H1 (cell line): ENCODE data around the gene RICTOR. TPM values are rescaled to one million over a fixed set of nuclear protein-coding genes. Genes with fewer than 3 reads are reported as not detected.

Source experiments
- CTCF ChIA-PET: fragments of 300-600 bp; sonication (Branson Sonifier 250); formaldehyde crosslinking; loops from one replicate; lab custom pipeline; 2021; ENCODE audit not compliant: partially characterized antibody; lab: Charles Lee
- POLR2A ChIA-PET: fragments of 300-600 bp; sonication (Branson Sonifier 250); formaldehyde crosslinking; loops from one replicate; lab custom pipeline; 2021; ENCODE audit warnings: inconsistent platforms; ENCODE audit not compliant: partially characterized antibody; lab: Charles Lee
- DNase-seq, 2 experiments: peaks; one replicate each; pipeline versions ENCODE4 v3.0.0 to v3.0.0-alpha.2; 2010 to 2022; ENCODE audit warnings: low spot score in 2 of 2, low read depth in 1 of 2, mixed read lengths in 1 of 2
- FAIRE-seq: peaks from 2 replicates; lab custom pipeline; 2011; peaks lifted over from hg19 to GRCh38; lab: Jason Lieb, UNC
- H2AFZ ChIP-seq: 2 replicates; pipeline ENCODE4 v1.8.1; 2012; ENCODE audit warnings: low read length, inconsistent platforms
- H2AK5ac ChIP-seq: 2 replicates; pipeline ENCODE4 v1.6.1; 2013; ENCODE audit warnings: low read depth, low read length
- H2BK120ac ChIP-seq: replicated peaks from 2 replicates; pipeline ENCODE3; 2013; ENCODE audit warnings: low read depth, low read length, inconsistent platforms
- H2BK12ac ChIP-seq: 2 replicates; pipeline ENCODE4 v1.6.1; 2013; ENCODE audit warnings: low read depth, low read length
- H2BK15ac ChIP-seq: 2 replicates; pipeline ENCODE4 v1.6.1; 2013; ENCODE audit warnings: low read length
- H2BK20ac ChIP-seq: 2 replicates; pipeline ENCODE4 v1.6.1; 2013; ENCODE audit warnings: low read length
- H2BK5ac ChIP-seq: 2 replicates; pipeline ENCODE4 v1.6.1; 2013; ENCODE audit warnings: low read depth, low read length
- H3K14ac ChIP-seq: 2 replicates; pipeline ENCODE4 v1.6.1; 2013; ENCODE audit warnings: inconsistent platforms; ENCODE audit not compliant: insufficient read length
- H3K18ac ChIP-seq: 2 replicates; pipeline ENCODE4 v1.6.1; 2013; ENCODE audit warnings: low read length; ENCODE audit errors: extremely low read depth
- H3K23ac ChIP-seq: 2 replicates; pipeline ENCODE4 v1.6.1; 2013; ENCODE audit warnings: inconsistent platforms; ENCODE audit not compliant: insufficient read length
- H3K23me2 ChIP-seq: 2 replicates; pipeline ENCODE4 v1.6.1; 2013; ENCODE audit warnings: low read depth, low read length
- H3K27ac ChIP-seq: 2 replicates; pipeline ENCODE4 v1.6.1; 2011; ENCODE audit warnings: low read depth, low read length, inconsistent platforms
- H3K27me3 ChIP-seq, 4 experiments: replicated peaks in 1 of 4; 1 replicate in 1 of 4; 2 replicates in 3 of 4; pipeline versions ENCODE4 v1.6.1 to v1.8.1; 2011 to 2013; ENCODE audit warnings: low read length in 3 of 4, mild to moderate bottlenecking in 3 of 4, inconsistent platforms in 2 of 4, mixed read lengths in 2 of 4, moderate library complexity in 1 of 4; ENCODE audit not compliant: control insufficient read depth in 3 of 4, insufficient read depth in 3 of 4; ENCODE audit errors: extremely low read depth in 1 of 4
- H3K36me3 ChIP-seq, 4 experiments: 2 replicates each; pipeline versions ENCODE4 v1.6.1 to v1.8.1; 2011 to 2013; ENCODE audit warnings: mild to moderate bottlenecking in 4 of 4, low read length in 3 of 4, moderate library complexity in 2 of 4, control low read depth in 1 of 4, inconsistent platforms in 1 of 4; ENCODE audit not compliant: insufficient read depth in 4 of 4, control insufficient read depth in 2 of 4
- H3K4ac ChIP-seq: replicated peaks from 2 replicates; pipeline ENCODE3; 2013; ENCODE audit warnings: low read length, low read depth, mixed read lengths, inconsistent platforms; ENCODE audit not compliant: insufficient read length
- H3K4me1 ChIP-seq, 4 experiments: replicated peaks in 1 of 4; 1 replicate in 1 of 4; 2 replicates in 3 of 4; pipeline versions ENCODE4 v1.6.1 to v1.8.1; 2011 to 2013; ENCODE audit warnings: low read length in 3 of 4, inconsistent platforms in 2 of 4, mixed read lengths in 1 of 4; ENCODE audit not compliant: insufficient read depth in 4 of 4, control insufficient read depth in 3 of 4
- H3K4me2 ChIP-seq, 2 experiments: 2 replicates each; pipeline versions ENCODE4 v1.6.1 to v1.8.1; 2011 to 2013; ENCODE audit warnings: low read depth in 2 of 2, low read length in 2 of 2, control low read depth in 1 of 2, inconsistent platforms in 1 of 2, mild to moderate bottlenecking in 1 of 2; ENCODE audit not compliant: insufficient read depth in 1 of 2
- H3K4me3 ChIP-seq, 4 experiments: fragments of 200-600, 300-600 bp in 1 of 4; sonication (generic), shearing (Covaris generic), sonication (Bioruptor Twin) in 1 of 4; 2 replicates each; pipeline versions ENCODE4 v1.5.1 to v1.8.1; 2011 to 2016; ENCODE audit warnings: low read length in 4 of 4, low read depth in 3 of 4, control low read depth in 2 of 4, inconsistent platforms in 2 of 4, mild to moderate bottlenecking in 2 of 4, mixed read lengths in 1 of 4, moderate library complexity in 1 of 4; ENCODE audit not compliant: insufficient read depth in 2 of 4; ENCODE audit errors: extremely low read depth in 1 of 4
- H3K56ac ChIP-seq: replicated peaks from 2 replicates; pipeline ENCODE3; 2013; ENCODE audit warnings: low read depth, mild to moderate bottlenecking, mixed read lengths, low read length, inconsistent platforms; ENCODE audit not compliant: insufficient read length
- H3K79me1 ChIP-seq: 2 replicates; pipeline ENCODE4 v1.6.1; 2013; ENCODE audit warnings: low read depth, low read length, control low read depth
- H3K79me2 ChIP-seq, 2 experiments: 2 replicates each; pipeline versions ENCODE4 v1.6.1 to v1.8.1; 2012 to 2013; ENCODE audit warnings: low read length in 2 of 2, mild to moderate bottlenecking in 2 of 2, inconsistent platforms in 1 of 2; ENCODE audit not compliant: insufficient read depth in 2 of 2, control insufficient read depth in 1 of 2
- H3K9ac ChIP-seq, 4 experiments: replicated peaks in 1 of 4; 1 replicate in 1 of 4; 2 replicates in 3 of 4; pipeline versions ENCODE4 v1.6.1 to v1.8.1; 2011 to 2013; ENCODE audit warnings: low read depth in 3 of 4, low read length in 3 of 4, control low read depth in 2 of 4, mild to moderate bottlenecking in 2 of 4, moderate library complexity in 2 of 4, inconsistent platforms in 1 of 4; ENCODE audit errors: extremely low read depth in 1 of 4
- H3K9me3 ChIP-seq, 2 experiments: 2 replicates each; pipeline versions ENCODE4 v1.6.1 to v1.8.1; 2012 to 2013; ENCODE audit warnings: mild to moderate bottlenecking in 2 of 2, moderate library complexity in 2 of 2, control low read depth in 1 of 2, inconsistent platforms in 1 of 2, low read depth in 1 of 2, low read length in 1 of 2, mixed read lengths in 1 of 2; ENCODE audit not compliant: insufficient read depth in 2 of 2
- H4K20me1 ChIP-seq, 2 experiments: replicated peaks in 1 of 2; 2 replicates each; pipeline versions ENCODE3 to v1.8.1; 2011 to 2013; ENCODE audit warnings: inconsistent platforms in 2 of 2, low read length in 2 of 2, mild to moderate bottlenecking in 1 of 2; ENCODE audit not compliant: insufficient read depth in 2 of 2, control insufficient read depth in 1 of 2
- H4K5ac ChIP-seq: 2 replicates; pipeline ENCODE4 v1.6.1; 2013; ENCODE audit warnings: low read length, low read depth, mixed read lengths, inconsistent platforms; ENCODE audit not compliant: insufficient read length
- H4K8ac ChIP-seq: 2 replicates; pipeline ENCODE4 v1.8.0; 2013; ENCODE audit warnings: mild to moderate bottlenecking, moderate library complexity, low read length, inconsistent platforms; ENCODE audit not compliant: insufficient read depth; ENCODE audit errors: extremely low read depth
- H4K91ac ChIP-seq: replicated peaks from 2 replicates; pipeline ENCODE3; 2013; ENCODE audit warnings: low read length, mixed read lengths, inconsistent platforms; ENCODE audit not compliant: insufficient read length
- ASH2L ChIP-seq: fragments of 200-600, 300-600 bp; sonication (generic); IDR thresholded peaks from one replicate; pipeline ENCODE4 v1.7.1; 2017; ENCODE audit warnings: low read length
- ATF3 ChIP-seq: IDR thresholded peaks from 2 replicates; pipeline ENCODE4 v1.6.1; 2011; ENCODE audit warnings: low read depth, mild to moderate bottlenecking, low read length; ENCODE audit not compliant: insufficient read depth
- BRCA1 ChIP-seq: IDR thresholded peaks from 2 replicates; pipeline ENCODE4 v1.6.1; 2012; ENCODE audit warnings: low read depth, low read length, improper control_type of control experiment
- CEBPB ChIP-seq: IDR thresholded peaks from 2 replicates; pipeline ENCODE4 v1.6.1; 2012; ENCODE audit warnings: low read depth, low read length
- CHD1 ChIP-seq: IDR thresholded peaks from 2 replicates; pipeline ENCODE4 v1.6.1; 2012; ENCODE audit warnings: low read depth, low read length, improper control_type of control experiment
- E2F6 ChIP-seq: IDR thresholded peaks from 2 replicates; pipeline ENCODE4 v1.6.1; 2012; ENCODE audit warnings: inconsistent platforms
- EZH2 ChIP-seq: fragments of 200-600 bp; sonication (generic); IDR thresholded peaks from 2 replicates; pipeline ENCODE4 v1.7.1; 2012; ENCODE audit warnings: low read depth, mild to moderate bottlenecking, moderate library complexity, low read length, inconsistent platforms; ENCODE audit not compliant: severe bottlenecking
- KDM1A ChIP-seq: fragments of 200-600, 300-600 bp; sonication (generic); IDR thresholded peaks from 2 replicates; pipeline ENCODE4 v1.7.1; 2016; ENCODE audit warnings: mild to moderate bottlenecking, low read length, borderline replicate concordance
- KDM5A ChIP-seq: fragments of 200-600 bp; IDR thresholded peaks from 2 replicates; pipeline ENCODE4 v1.7.1; 2012; ENCODE audit warnings: mild to moderate bottlenecking, low read length, inconsistent platforms, mixed read lengths
- MAX ChIP-seq: IDR thresholded peaks from 2 replicates; pipeline ENCODE4 v1.6.1; 2012; ENCODE audit warnings: inconsistent platforms
- PHF8 ChIP-seq: fragments of 200-600 bp; sonication (generic); conservative IDR thresholded peaks from 2 replicates; pipeline ENCODE4 v1.7.1; 2012; ENCODE audit warnings: low read depth, mild to moderate bottlenecking, inconsistent platforms, low read length, moderate library complexity
- POU5F1 ChIP-seq: IDR thresholded peaks from 2 replicates; pipeline ENCODE4 v1.6.1; 2011; ENCODE audit warnings: low read depth, mild to moderate bottlenecking, low read length, moderate library complexity
- SRF ChIP-seq: IDR thresholded peaks from 2 replicates; pipeline ENCODE4 v1.6.1; 2011; ENCODE audit warnings: mild to moderate bottlenecking, low read depth, low read length, moderate library complexity
- YY1 ChIP-seq: IDR thresholded peaks from 2 replicates; pipeline ENCODE4 v1.6.1; 2011; ENCODE audit warnings: low read depth, mild to moderate bottlenecking, low read length
- WGBS, 2 experiments: shearing (Covaris generic) in 1 of 2; methylation state at CpG; one replicate each; pipeline versions ENCODE4 v1.1.6 to v1.1.7; 2013 to 2015; ENCODE audit warnings: low lambda C conversion rate in 2 of 2, mixed read lengths in 2 of 2, inconsistent platforms in 1 of 2, low coverage in 1 of 2, missing lambda C conversion rate in 1 of 2; ENCODE audit not compliant: insufficient replicate concordance in 2 of 2, insufficient coverage in 1 of 2, insufficient read length in 1 of 2; ENCODE audit errors: extremely low coverage in 1 of 2, missing lambda C conversion rate in 1 of 2; 5-methylcytosine and 5-hydroxymethylcytosine counted together
- polyA plus RNA-seq, 7 experiments: library from polyadenylated mRNA; depleted of rRNA in 3 of 7; stranded (reverse) in 5 of 7; unstranded in 2 of 7; fragments of >200 nt in 5 of 7; fragments of 200-250 nt in 2 of 7; gene quantifications; 1 replicate in 5 of 7; 2 replicates in 1 of 7; 4 replicates in 1 of 7; pipeline versions ENCODE4 v1.2.1 to v1.2.3, GENCODE V29; 2011 to 2013; ENCODE audit warnings: missing spikeins in 2 of 7, mixed read lengths in 2 of 7
- total RNA-seq: library from RNA; stranded (reverse); fragmentation: NEBNext Ultra II Directional; extraction: Animal tissue kit (Norgen Biotek cat#: 25700); gene quantifications from 2 replicates; pipeline ENCODE4 v1.2.1, GENCODE V29; 2021

The RICTOR gene
- total and polyA plus RNA-seq, 2 of the 8 experiments (the other 6 are each of a cell fraction or from before 2014, with no cell fraction given) = 4.3 to 26.6 TPM

GRCh38 chr5:38961691-38962090 is 112.5 kb downstream of the RICTOR start:
- H3K4me1 ChIP-seq = no peaks in the 10 kb centered on the region
- no peak overlapping the region for H3K4me3 ChIP-seq
- H3K23ac ChIP-seq = no peak overlapping the region
- no peaks in the 10 kb centered on the region for H3K79me1 ChIP-seq
- H3K9me3 ChIP-seq = no peaks in the 10 kb centered on the region
- peaks cover 2 to 65% (median 10%) of the 10 kb centered on the region in 4 experiments; a peak in 6 of 8 replicates for H3K36me3 ChIP-seq
- no peak overlapping the region for H3K27ac ChIP-seq
- H4K8ac ChIP-seq = no peak overlapping the region
- no peak overlapping the region for H4K5ac ChIP-seq
- H3K56ac ChIP-seq = no peak overlapping the region
- H3K4me2 ChIP-seq = no peak overlapping the region
- no peak overlapping the region for H2BK5ac ChIP-seq
- H3K9ac ChIP-seq = no peak overlapping the region
- no peak overlapping the region for H2BK12ac ChIP-seq
- no peak overlapping the region for H3K4ac ChIP-seq
- no peaks in the 10 kb centered on the region for H4K20me1 ChIP-seq
- H2BK20ac ChIP-seq = no peak overlapping the region
- ChIA-PET POLR2A (no interaction called here), CTCF (interaction anchor here (0.5 to 0.7 kb wide), 2 partner anchors 575 to 969 kb away, joined by 3 read pairs; no protein-coding TSS in a partner anchor)
- H3K14ac ChIP-seq = no peak overlapping the region
- H2BK120ac ChIP-seq = no peak overlapping the region
- no peaks in the 10 kb centered on the region for H3K23me2 ChIP-seq
- H4K91ac ChIP-seq = no peak overlapping the region
- H2BK15ac ChIP-seq = no peak overlapping the region
- no peak overlapping the region for H2AFZ ChIP-seq
- H3K27me3 ChIP-seq = no peaks in the 10 kb centered on the region
- DNase-seq (no peak), FAIRE-seq (no peak)
- H3K79me2 ChIP-seq = no peaks in the 10 kb centered on the region
- 89% methylated on average over 2 of the region's 2 CpGs; no CpG with 5 or more reads in 1 of the 2 experiments for WGBS, 2 experiments
- H3K18ac ChIP-seq = no peak overlapping the region
- no peak overlapping the region for H2AK5ac ChIP-seq
- no peak for TF ChIP-seq PHF8
- TF ChIP-seq CHD1 = no peak
- TF ChIP-seq KDM1A = no peak
- TF ChIP-seq POU5F1 = no peak
- no peak for TF ChIP-seq KDM5A
- TF ChIP-seq YY1 = no peak
- no peak for TF ChIP-seq EZH2
- no peak for TF ChIP-seq CEBPB
- TF ChIP-seq E2F6 = no peak
- TF ChIP-seq SRF = no peak
- no peak for TF ChIP-seq MAX
- TF ChIP-seq BRCA1 = no peak
- TF ChIP-seq ATF3 = no peak
- no peak for TF ChIP-seq ASH2L
